Iris pigment epithelial cell (primary cell): ENCODE data around the gene PLEKHG4B.
"Not testable (repeated sequence)": the region's sequence is repeated elsewhere in the genome, so short reads cannot be mapped to it uniquely, and the experiment has no call there.

Experiments used
- DNase-seq: peaks from one replicate; pipeline ENCODE4 v3.0.0-alpha.2; 2011; ENCODE audit warnings: low read depth

Gene PLEKHG4B

GRCh38 chr5:158807-159447, 67.0 kb downstream of the PLEKHG4B start:
- no peak for DNase-seq

GRCh38 chr5:159448-160172, 67.6 kb downstream of the PLEKHG4B start:
- DNase-seq = peak; percentile 55

DNA sequence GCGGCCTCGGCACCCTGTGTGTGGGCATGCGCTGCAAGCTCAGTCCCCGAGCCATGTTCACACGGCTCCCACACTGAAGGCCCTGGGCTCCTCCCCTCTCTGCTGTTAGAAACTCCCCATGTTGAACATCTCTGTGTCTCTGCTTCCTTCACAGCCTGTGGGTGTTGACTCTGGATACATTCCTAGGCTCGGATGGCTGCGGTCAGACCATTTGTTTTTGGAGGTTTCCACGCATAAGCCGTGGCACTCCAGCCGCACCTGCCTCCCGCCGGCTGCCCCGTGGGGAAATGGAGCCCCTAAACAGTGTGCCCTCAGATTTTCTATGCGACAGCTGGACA, 68.2 kb downstream of the PLEKHG4B start:
- peak; percentile 32 for DNase-seq

DNA sequence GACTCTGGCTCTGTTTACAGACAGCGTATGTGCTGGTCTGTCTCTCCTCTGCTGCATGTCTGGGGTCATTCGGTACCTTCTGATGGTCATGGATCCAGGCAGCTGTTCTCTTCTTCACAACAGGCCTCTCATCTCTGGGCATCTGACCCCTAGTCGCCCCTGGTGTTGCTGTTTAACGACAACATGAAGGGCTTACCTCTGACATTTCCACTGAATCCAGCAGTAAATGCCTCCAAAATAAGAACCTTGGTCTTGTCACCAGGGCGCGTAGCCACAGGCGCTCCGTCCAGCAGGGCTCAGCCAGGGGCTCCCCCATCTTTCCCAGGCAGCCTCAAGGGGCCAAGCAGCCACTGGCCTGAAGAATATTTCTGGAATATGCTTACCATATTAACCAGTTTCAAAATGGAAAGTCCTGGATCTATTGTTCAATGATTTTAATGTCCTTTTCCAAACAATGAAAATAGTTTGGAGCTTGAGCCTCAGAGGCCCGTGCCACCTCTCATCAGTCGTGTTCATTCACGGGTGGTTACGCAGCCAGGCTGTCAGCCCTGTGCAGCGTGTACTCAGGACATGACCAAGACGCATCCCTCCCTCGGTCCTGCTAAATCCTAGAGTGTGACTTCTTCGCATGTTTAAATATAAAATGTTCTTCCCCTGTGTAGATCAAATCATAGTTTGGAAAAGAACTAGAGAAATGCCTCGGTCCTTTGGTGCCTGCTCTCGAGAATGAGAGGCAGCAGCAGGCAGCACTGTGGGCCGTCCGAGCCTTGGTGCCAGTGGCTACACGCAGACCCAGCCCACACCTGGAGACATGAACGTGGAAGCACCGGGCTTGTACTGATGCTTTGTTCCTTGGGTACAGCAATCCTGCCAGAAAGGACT, 69.2 kb downstream of the PLEKHG4B start:
- no peak for DNase-seq

DNA sequence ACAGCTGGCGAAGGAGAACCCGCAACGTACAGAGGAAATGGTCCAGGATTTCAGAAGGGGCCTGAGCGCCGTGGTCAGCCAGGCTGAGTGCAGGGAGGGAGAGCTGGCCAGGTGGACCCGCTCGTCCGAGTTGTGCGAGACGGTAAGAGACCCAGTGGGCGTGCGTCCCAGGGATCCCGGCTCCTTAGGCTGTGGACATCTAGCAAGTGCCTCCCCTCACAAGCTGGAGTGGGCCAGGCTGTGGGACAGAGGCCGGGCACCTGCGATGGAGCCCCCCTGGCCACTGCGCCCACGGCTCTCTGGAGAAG, 69.8 kb downstream of the PLEKHG4B start:
- no peak for DNase-seq

DNA sequence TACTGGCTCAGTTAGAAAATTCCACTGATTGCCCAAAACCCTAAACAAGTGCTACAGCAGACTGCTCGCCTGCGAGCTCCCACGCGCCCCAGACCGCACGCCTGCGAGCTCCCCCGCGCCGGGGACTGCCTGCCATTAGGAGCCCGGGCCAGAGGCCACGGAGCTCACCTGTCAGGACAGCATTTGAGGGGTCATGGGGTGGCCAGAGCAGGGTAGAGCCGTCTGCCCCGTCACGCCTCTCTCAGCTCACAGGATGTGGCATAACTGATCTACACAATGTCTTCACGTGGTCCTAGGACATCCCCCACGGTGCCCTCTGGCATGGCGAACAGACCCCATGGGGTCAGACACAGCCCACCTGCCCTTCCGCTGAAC, 70.2 kb downstream of the PLEKHG4B start:
- DNase-seq = no peak

DNA sequence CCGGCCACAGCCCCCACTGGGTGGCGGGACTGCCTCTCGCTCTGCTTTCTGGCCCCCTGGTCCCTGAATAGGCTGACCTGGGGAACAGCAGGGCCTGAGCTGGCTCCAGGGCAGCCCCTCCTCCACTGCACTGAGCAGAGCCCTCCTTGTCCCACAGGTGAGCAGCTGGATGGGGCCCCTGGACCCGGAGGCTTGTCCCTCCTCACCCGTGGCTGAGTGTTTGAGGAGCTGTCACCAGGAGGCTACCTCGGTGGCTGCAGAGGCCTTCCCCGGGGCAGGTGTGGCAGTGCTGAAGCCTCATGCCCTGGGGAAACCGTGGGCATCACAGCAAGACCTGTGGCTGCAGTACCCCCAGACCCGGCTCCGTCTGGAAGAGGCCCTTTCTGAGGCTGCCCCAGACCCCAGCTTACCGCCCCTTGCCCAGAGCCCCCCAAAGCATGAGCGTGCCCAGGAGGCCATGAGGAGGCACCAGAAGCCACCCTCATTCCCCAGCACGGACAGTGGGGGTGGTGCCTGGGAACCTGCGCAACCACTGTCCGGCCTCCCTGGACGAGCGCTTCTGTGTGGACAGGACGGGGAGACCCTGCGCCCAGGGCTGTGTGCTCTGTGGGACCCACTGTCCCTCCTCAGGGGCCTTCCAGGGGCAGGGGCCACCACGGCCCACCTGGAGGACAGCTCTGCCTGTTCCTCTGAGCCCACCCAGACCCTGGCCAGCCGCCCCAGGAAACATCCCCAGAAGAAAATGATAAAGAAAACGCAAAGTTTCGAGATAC, 70.8 kb downstream of the PLEKHG4B start:
- DNase-seq = no peak

- DNase-seq = no peak
Measured at GRCh38 chr5:163338-163620, 71.3 kb downstream of the PLEKHG4B start.

- no peak for DNase-seq
Measured at GRCh38 chr5:163841-164240, 71.9 kb downstream of the PLEKHG4B start.

DNA sequence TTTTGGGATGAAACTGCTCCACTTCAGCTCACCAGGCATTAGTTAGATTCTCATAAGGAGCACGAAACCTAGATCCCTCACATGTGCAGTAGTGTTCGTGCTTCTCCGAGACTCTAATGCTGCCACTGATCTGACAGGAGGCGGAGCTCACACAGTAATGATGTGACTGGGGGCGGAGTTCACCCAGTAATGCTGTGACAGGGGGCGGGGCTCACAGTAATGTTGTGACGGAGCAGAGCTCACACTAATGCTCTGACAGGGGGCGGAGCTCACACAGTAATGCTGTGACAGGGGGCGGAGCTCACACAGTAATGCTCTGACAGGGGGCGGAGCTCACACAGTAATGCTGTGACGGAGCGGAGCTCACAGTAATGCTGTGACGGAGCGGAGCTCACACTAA, 72.3 kb downstream of the PLEKHG4B start:
- no peak for DNase-seq

DNA sequence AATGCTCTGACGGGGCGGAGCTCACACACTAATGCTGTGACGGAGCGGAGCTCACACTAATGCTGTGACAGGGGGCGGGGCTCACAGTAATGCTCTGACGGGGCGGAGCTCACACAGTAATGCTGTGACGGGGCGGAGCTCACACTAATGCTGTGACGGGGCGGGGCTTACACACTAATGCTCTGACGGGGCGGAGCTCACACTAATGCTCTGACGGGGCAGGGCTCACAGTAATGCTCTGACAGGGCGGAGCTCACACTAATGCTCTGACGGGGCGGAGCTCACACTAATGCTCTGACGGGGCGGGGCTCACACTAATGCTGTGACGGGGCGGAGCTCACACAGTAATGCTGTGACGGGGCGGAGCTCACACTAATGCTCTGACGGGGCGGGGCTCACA, 72.8 kb downstream of the PLEKHG4B start:
- not testable (repeated sequence) for DNase-seq

- DNase-seq = no peak
Measured at GRCh38 chr5:166441-167372, 74.7 kb downstream of the PLEKHG4B start.

- no peak for DNase-seq
Measured at GRCh38 chr5:167511-167910, 75.5 kb downstream of the PLEKHG4B start.

DNA sequence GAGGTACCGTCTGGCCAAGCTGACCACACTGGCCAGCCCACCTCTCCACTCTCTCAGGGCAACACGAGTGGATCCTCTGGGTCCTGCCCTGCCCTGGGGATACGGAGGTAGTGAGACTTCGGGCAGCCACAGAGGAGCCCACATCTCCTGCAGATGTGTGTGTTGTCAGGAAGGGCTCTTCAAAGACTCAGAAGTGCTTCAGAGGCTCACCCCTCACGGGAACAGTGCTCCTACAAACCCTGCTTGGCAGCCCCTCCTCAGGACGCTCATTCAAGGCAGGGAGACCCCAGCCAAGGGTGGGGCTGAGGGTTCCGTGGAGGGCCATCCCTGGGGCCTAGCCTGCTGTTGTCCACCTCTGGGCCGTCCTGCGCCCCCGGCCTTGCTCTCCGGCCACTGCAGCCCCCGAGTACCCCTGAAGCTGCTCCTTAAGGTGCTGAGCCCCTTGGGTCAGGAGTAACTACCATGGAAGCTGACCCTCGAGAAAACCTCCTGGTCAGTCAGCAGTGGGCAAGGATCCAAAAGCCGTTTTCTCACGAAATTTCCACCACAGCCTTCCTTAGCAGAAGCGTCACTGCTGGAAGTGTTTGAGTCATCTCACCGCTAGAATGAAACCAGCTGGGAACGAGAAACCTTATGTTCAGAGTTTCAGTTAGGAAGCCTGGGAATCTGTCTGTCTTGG, 76.2 kb downstream of the PLEKHG4B start:
- DNase-seq = peak; percentile 85

- DNase-seq = peak; percentile 20
Measured at GRCh38 chr5:169071-169727, 77.2 kb downstream of the PLEKHG4B start.

DNA sequence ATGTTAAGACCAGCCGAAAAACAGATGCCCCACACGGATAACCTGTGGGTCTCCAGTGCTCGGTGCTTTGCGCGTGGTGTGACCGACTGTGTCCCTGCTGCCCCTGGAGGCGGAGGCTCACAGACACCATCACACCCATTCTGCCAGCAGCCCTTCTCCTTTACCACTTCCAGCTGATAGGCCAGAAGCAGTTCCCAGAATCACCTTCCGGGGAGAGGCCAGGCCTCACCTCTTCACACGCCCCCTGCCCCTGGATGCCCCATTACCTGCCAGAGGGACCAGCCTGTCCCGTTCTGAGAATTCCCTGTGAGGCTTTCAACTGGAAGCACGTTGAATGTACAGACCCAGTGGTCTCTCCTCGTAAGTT, 77.7 kb downstream of the PLEKHG4B start:
- no peak for DNase-seq

DNA sequence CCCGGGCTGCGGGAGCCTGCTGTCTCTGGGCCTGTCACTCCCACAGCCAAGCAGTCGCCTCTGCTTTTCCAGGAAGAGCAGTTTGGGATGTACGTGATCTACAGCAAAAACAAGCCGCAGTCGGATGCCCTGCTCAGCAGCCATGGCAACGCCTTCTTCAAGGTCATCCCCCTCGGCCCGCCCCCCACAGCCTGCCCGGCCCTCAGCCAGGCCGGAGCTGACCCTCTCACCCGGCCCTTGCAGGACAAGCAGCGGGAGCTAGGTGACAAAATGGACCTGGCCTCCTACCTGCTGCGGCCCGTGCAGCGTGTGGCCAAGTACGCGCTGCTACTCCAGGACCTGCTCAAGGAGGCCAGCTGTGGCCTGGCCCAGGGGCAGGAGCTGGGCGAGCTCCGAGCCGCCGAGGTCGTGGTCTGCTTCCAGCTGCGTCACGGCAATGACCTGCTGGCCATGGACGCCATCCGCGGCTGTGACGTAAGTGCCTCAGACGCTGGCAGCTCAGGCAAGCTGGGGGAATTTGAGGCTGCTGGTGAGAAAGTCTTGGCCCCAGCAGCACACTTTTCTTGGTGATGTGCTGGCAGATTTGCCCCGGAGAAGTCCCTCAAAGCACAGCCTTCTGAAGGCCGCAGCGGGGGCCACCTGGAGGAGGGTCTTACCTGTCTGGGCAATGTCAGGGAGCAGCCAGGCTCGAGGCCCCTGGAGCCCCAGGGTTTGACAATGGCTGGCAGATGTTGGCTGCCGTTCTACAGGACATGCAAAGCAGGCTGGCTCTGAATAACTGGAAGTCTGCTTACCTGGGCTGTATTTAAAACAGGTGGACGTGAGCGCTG, 79.2 kb downstream of the PLEKHG4B start:
- DNase-seq = no peak

- DNase-seq = no peak
Measured at GRCh38 chr5:171801-172331, 79.9 kb downstream of the PLEKHG4B start.

GRCh38 chr5:172421-172820, 80.5 kb downstream of the PLEKHG4B start:
- no peak for DNase-seq
